Left ventricle myocardium superior (tissue), 1 donor: ENCODE measurements around the gene CLUH. TPM values are rescaled to one million over a fixed set of nuclear protein-coding genes. Genes with fewer than 3 reads are reported as not detected.
"Not testable (repeated sequence)": the region's sequence is repeated elsewhere in the genome, so short reads cannot be mapped to it uniquely, and the experiment has no call there.

Experiments
- ATAC-seq: fragments of 200-7000 bp; cut with Tn5 transposase; one replicate; pipeline ENCODE4 v1.9.1; 2020; ENCODE audit warnings: mild to moderate bottlenecking, moderate library complexity
- DNase-seq: peaks from one replicate; pipeline ENCODE4 v3.0.0-alpha.2; 2020
- intact Hi-C: fragments of 100-400 bp; cut with micrococcal nuclease; formaldehyde crosslinking; loops from one replicate; pipeline ENCODE4 v1.11.0; 2022
- microRNA-seq: library from miRNA; unstranded; fragments of <30 nt; microRNA quantifications from one replicate; pipeline ENCODE4 v1.2.0, GENCODE V29; 2020; ENCODE audit warnings: borderline number of aligned reads
- total RNA-seq: library from RNA; stranded (reverse); fragmentation: NEBNext Ultra II Directional; extraction: Animal tissue kit (Norgen Biotek cat#: 25700); gene quantifications from one replicate; pipeline ENCODE4 v1.2.1, GENCODE V29; 2021
- donor health status: DM: no; HTN: yes; CAD: no; lungs with severe emphysema.

CLUH gene
- total RNA-seq, 1 donor from 2014 or later: 205 TPM

GRCh38 chr17:2660410-2660809 lies 51.2 kb downstream of the CLUH start:
- DNase-seq, intact Hi-C loops, ATAC-seq: not testable (repeated sequence)

DNA sequence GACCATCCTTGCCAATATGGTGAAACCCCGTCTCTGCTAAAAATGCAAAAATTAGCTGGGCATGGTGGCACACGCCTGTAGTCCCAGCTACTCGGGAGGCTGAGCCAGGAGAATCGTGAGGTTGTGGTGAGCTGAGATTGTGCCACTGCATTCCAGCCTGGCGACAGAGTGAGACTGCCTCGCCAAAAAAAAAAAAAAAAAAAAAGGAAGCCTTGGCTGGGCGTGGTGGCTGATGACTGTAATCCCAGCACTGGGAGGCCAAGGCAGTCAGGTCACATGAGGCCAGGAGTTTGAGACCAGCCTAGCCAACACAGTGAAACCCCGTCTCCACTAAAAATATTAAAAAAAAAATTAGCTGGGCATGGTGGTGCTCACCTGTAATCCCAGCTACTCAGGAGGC lies 52.2 kb downstream of the CLUH start:
- peak; percentile 66 for ATAC-seq
- DNase-seq, intact Hi-C loops: not testable (repeated sequence)

DNA sequence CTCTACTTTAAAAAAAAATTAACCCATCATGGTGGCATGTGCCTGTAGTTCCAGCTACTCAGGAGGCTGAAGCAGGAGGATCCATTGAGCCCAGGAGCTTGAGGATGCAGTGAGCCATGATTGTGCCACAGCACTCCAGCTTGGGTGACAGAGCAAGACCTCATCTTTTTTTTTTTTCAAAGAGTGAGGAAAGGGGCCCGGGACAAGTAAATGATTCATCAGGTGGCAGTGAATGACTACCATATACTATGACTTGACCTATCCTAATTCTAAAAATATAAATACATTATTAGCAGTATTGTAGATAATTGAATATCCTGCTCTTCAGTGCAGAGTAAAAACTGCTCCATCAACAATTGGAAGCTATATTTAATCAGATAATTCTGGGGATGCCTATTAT lies 55.3 kb downstream of the CLUH start:
- intact Hi-C loops: no loop called here
- no peak for ATAC-seq
- DNase-seq: no peak

DNA sequence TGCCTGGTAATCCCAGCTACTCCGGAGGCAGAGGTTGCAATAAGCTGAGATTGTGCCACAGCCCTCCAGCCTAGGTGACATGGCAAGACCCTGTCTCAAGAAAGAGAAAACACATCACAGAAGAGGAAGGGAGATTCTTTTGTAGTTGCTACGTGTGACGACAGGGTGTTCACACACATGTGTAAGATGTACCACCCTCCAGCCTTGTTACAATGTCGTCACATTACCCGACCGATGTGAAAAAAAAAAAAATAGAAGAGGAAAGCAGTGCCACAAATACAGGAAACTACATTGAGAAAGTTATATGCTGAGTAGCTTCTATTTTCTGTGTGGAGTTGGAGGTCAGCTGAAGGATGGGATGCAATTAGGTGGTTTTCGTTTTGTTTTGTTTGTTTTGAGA lies 56.0 kb downstream of the CLUH start:
- intact Hi-C loops: no loop called here
- ATAC-seq: no peak
- DNase-seq: no peak

DNA sequence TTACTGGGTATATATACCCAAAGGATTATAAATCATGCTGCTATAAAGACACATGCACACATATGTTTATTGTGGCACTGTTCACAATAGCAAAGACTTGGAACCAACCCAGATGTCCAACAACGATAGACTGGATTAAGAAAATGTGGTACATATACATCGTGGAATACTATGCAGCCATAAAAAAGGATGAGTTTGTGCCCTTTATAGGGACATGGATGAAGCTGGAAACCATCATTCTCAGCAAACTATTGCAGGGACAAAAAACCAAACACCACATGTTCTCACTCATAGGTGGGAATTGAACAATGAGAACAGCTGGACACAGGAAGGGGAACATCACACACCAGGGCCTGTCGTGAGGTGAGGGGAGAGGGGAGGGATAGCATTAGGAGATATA lies 58.7 kb downstream of the CLUH start:
- intact Hi-C loops, ATAC-seq, DNase-seq: not testable (repeated sequence)

- intact Hi-C loops: no loop called here
- DNase-seq: no peak
- no peak for ATAC-seq
Observed at GRCh38 chr17:2649191-2649590, 62.4 kb downstream of the CLUH start.

DNA sequence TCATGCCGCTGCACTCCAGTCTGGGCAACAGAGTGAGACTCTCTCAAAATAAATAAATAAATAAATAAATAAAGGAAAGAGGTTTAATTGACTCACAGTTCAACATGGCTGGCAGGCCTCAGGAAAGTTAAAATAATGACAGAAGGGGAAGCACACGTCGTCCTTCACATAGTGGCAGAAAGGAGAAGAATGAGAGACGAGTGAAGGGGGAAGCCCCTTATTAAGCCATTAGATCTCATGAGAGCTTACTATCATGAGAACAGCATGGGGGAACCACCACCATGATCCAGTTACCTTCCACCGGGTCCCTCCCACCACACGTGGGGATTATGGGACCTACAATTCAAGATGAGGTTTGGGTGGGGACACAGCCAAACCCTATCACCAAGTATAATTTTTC lies 63.6 kb downstream of the CLUH start:
- DNase-seq: no peak
- intact Hi-C loops: no loop called here
- no peak for ATAC-seq

DNA sequence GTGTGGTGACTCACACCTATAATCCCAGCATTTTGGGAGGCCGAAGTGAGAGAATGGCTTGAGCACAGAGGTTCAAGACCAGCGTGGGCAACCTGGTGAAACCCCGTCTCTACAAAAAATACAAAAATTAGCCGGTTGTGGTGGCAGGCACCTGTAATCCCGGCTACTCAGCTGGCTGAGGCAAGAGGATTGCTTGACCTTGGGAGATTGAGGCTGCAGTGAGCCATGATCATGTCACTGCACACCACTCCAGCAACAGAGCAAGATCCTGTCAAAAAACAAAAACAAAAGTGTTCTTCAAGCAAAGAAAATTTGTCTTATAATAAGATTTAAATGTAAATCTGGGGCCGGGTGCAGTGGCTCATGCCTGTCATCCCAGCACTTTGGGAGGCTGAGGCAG lies 66.6 kb downstream of the CLUH start:
- ATAC-seq (no peak), DNase-seq (no peak)
- intact Hi-C loops: no loop called here

Small RNA genes lying within 50 kb of the gene (microRNA-seq; reads per million reads assigned to microRNA genes)
- not detected for gene MIR1253
- gene MIR6776: not detected

Other genes starting within 250 kb of the CLUH start
- gene METTL16, start 199.9 kb downstream of the CLUH start, total RNA-seq: 21.5 TPM
- gene PAFAH1B1, start 118.1 kb downstream of the CLUH start, total RNA-seq: 107 TPM
- gene CCDC92B, start 37.9 kb upstream of the CLUH start, total RNA-seq: 0.12 TPM
- 48.9 TPM for gene RAP1GAP2, start 84.7 kb upstream of the CLUH start, total RNA-seq